GM11168 (cell line): ENCODE measurements around the gene LHPP.
"Not testable (repeated sequence)": the region's sequence is repeated elsewhere in the genome, so short reads cannot be mapped to it uniquely, and the experiment has no call there.

ENCODE experiments used
- in situ Hi-C: fragments of 300-500 bp; cut with MboI; formaldehyde crosslinking; loops from one replicate; pipeline ENCODE4 v1.12.0; 2022; ENCODE audit warnings: low sequenced_read_pairs; ENCODE audit not compliant: unreplicated experiment

Gene LHPP, protein sequence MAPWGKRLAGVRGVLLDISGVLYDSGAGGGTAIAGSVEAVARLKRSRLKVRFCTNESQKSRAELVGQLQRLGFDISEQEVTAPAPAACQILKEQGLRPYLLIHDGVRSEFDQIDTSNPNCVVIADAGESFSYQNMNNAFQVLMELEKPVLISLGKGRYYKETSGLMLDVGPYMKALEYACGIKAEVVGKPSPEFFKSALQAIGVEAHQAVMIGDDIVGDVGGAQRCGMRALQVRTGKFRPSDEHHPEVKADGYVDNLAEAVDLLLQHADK

GRCh38 chr10:124461642-124462347 lies at the start of gene LHPP:
Gene LHPP (plus strand): TSS chr10:124461823. CDS start chr10:124461863, 40 bp downstream.
- in situ Hi-C loops: no loop called here

- in situ Hi-C loops: no loop called here
These were observed 47.5 kb upstream of the LHPP start for GRCh38 chr10:124414076-124414475.

GRCh38 chr10:124415210-124415609 lies 46.4 kb upstream of the LHPP start:
- in situ Hi-C loops: no loop called here

GRCh38 chr10:124416733-124417132 lies 44.9 kb upstream of the LHPP start:
- in situ Hi-C loops: no loop called here

DNA sequence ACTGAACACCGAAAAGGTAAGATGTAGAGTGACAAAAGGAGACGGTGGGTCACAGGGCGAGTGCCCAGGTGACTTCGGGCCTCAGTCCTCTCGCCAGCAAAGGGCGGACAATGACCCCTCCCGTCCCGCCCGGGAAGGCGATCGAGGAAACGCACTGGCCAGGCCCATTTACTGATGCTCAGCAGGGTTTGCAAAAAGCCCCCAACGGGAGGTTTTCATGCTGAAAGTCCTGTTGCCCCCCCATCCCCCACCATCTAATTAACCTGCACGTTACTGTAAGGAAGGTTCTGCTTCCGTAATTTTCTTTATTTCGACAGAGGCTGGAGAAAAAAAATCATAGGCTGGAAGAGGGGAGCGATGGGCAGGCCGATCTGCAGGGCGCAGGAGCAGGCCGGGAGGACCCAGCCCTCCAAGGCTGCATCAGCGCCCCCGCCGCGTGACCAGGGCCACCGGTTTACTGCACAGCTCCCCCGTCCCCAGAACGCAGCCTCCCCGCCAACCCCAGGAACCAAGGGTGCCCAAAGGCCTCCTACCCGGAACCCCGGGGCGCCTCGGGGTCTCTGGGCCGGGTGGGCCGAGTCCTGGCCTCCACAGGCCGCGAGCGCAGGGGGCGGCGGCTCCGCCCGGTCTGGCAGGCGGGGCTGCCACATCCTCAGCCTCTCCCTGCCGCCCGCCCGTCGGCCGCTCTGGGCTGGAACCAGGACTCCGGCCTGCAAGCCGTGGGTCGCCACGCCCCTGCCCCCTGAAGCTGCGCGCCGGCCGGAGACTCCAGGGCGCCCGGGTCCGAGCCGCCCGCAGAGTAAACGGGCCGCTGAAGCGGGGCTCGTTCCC lies 43.5 kb upstream of the LHPP start:
- in situ Hi-C loops: no loop called here

DNA sequence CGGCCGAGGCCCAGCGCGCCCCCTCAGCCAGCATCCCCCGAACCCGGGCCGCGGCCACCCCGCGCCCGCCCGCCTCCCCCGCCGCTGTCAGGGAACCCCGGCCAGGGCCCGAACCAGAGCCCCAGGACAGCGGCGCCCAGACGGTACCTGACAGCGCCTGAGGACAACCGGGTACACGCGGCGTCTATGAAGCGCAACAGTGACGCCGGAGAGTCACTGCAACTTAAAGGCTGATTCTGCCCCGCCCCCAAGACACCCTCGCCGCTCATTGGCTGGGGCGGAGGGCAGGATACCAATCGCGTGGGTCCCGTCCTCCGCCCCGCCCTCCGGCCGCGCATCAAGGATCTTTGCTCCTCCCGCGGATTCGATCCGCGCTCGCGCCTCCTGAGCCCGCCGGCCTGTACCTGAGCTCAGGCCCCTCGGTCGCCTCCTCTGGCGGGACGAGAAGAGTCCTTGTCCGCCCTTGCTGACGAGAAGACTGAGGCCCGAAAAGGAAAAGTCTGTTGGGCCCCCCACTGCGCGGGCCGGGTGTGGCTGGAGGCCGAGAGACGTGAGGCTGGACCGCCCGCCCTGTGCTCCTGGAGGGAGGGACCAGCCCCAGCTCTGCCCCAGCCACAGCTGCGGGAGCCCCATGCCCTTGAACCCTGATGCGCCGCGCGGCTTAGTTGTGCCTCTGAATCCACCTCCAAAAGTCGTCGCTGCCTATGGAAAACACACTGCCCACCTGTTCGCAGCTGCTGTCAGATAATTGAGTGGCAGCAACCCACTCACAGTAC lies 42.7 kb upstream of the LHPP start, which contains the start of gene OAT:
TSS of gene OAT (minus strand) at position 198 of the 776 bp plus-strand sequence. CDS start 6,752 bp downstream, outside the sequence.
- in situ Hi-C loops: no loop called here

DNA sequence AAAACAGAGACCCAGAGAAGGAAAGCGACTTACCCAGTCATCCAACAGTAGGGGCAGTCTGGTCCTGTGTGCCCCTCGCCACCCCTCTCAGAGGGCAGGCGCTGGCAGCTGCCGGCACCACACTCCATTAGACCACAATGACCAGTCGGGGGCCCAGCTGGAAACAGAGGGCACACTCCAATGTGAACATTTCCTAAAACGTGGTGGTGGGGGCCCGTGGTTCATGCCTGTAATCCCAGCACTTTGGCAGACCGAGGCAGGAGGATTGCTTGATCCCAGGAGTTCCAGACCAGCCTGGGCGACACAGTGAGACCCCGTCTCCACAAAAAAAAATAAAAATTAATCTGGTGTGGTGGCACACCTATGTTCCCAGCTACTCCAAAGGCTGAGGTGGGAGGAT lies 42.0 kb upstream of the LHPP start:
- in situ Hi-C loops: no loop called here

- in situ Hi-C loops: no loop called here
These were observed 41.4 kb upstream of the LHPP start for GRCh38 chr10:124420254-124420653.

DNA sequence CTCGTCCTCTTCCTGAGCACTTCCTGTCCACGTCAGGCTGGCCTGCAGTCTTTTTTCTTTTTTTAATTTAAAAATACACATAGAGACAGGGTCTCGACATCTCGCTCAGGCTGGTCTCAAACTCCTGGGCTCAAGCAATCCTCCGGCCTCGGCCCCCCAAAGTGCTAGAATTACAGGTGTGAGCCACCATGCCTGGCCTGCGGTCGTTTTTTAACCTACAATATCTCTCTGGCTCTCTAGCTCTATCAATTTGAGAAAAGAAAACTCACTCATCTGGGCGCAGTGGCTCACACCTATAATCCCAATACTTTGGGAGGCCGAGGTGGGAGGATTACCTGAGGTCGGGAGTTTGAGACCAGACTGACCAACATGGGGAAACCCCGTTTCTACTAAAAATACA lies 38.9 kb upstream of the LHPP start:
- in situ Hi-C loops: no loop called here

DNA sequence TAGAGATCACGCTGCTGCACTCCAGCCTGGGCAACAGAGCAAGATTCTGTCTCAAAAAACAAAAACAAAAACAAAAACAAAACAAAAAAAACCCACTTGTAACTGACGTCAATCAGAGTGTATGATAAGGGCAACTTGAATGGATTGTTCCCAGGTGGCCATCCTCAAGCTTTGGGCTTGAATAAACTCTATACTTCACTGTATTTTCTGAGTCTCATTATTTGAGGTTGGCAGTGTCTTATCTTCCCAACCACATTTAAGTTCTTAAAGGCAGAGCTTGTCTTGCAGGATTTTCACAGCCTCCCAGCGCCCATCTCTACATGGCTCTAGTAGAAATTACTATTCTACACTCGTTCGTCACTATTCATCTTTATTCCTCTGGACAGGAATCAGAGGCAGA lies 37.8 kb upstream of the LHPP start:
- in situ Hi-C loops: no loop called here

DNA sequence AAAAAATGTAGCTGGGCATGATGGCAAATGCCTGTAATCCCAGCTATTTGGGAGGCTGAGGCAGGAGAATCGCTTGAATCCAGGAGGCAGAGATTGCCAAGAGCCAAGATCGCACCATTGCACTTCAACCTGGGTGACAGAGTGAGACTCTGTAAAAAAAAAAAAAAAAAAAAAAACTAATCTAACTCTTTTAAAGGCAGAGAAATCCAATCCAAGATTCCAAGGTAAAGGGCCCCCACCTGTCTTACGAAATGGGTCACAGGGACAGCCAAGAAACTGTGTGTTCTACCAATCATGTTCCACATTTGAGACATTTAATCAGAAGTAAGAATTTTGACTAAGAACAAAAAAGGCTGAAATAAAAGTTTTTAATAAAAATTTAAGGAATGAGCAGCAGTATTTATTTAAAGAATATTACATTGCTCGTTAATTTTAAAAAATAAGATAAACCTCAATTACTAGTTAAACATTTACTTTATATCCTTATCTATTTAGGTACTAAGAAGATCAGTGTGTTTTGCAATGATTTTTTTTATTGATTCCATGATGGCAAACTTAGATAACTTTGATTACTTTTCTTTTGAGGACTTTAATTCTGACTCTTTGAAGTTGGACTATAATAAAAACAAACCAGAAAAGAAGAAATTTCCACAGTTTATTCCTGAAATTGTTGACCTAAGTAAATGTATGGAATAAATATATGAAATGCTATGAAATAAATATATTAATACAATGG lies 36.2 kb upstream of the LHPP start:
- in situ Hi-C loops: no loop called here

GRCh38 chr10:124428207-124428777 lies 33.3 kb upstream of the LHPP start:
- in situ Hi-C loops: no loop called here

DNA sequence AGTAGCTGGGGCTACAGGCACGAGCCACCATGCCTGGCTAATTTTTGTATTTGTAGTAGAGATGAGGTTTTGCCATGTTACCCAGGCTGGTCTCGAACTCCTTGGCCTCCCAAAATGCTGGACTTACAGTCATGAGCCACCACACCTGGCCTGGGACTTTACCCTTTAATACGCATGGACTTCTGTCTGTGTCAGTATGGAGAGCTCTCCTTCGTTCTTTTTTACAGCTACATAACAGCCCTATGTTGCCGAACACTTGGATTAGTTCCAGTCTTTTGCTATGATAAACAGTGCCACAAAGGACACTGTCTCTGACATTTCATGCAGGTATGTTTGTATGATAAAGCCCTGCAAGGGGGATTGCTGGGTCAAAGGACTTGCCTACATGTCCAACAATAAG lies 32.0 kb upstream of the LHPP start:
- in situ Hi-C loops: no loop called here

DNA sequence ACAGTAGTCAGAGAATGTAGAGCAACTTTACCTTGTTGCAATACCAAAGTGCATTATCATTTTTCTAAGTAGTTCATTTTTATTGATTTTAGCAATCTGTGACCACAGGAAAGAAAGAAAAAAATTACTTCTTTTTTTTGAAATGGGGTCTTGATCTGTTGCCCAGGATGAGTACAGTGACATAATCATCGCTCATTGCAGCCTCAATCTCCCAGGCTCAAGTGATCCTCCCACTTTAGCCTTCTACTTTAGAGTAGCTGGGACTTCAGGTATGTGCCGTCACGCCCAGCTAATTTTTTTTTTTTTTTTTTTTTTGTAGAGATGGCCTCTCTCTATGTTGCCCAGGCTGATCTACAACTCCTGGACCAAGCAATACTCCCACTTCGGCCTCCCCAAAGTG lies 31.5 kb upstream of the LHPP start:
- in situ Hi-C loops: no loop called here

DNA sequence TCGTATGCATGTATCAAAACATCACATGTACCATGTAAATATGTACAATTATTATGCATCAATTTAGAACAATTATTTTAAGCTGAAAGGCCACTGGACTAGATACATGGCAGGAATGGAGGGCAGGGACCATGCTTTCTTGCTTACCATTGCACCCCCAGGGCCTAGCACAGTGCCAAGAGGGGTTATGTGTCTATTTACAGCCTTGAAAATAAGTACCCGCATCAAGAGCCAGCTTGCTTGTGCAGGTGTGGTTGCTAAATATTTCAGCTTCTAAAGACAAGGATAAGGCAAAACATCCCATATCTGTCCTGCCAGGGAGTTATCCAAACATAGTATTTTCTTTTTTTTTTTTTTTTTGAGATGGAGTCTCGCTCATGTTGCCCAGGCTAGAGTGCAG lies 28.2 kb upstream of the LHPP start:
- in situ Hi-C loops: no loop called here

- in situ Hi-C loops: not testable (repeated sequence)
These were observed 25.9 kb upstream of the LHPP start for GRCh38 chr10:124435683-124436082.

- in situ Hi-C loops: no loop called here
These were observed 25.4 kb upstream of the LHPP start for GRCh38 chr10:124436191-124436638.

GRCh38 chr10:124441694-124442093 lies 19.9 kb upstream of the LHPP start:
- in situ Hi-C loops: not testable (repeated sequence)
